ENCODE data around the gene IRF4. TPM values are rescaled to one million over a fixed set of nuclear protein-coding genes. Genes with fewer than 3 reads are reported as not detected.

IRF4 gene
- polyA plus RNA-seq, 12 donors = 0.27 to 6.1 (median 0.60) TPM; not detected in 2

DNA sequence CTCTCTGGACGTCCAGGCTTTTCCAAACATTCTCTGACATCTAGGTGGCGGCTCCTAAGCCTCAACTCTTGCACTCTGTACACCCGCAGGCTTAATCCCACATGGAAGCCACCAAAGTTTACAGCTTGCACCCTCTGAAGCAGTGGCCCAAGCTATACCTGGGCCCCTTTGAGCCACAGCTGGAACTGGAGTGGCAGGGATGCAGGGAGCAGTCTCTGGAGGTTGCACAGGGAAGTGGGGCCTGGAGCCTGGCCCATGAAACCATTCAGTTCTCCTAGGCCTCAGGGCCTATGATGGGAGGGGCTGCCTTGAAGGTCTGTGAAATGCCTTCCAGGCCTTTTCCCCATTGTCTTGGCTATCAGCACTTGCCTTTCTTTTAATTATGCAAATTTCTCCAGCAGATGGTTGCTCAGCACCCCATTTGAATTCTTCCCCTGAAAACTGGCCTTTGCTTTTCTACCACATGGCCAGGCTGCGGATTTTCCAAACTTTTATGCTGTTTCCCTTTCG is 64.9 kb downstream of the IRF4 start:
- no peak for DNase-seq

DNA sequence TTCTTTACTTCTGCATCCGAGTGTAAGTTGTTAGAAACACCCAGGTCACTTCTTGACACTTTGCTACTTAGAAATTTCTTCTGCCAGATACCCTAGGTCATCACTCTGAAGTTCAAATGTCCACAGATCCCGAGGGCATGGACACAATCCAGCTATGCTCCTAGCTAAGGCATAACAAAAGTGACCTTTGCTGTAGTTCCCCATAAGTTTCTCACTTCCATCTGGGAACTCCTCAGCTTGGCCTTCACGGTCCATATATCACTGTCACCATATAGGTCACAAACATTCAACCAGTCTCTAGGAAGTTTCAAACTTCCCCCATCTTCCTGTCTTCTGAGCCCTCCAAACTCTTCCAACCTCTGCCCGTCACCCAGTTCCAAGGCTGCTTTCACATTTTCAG is 65.3 kb downstream of the IRF4 start:
- DNase-seq = no peak

Other genes starting within 250 kb of the IRF4 start
- gene DUSP22, start 99.3 kb upstream of the IRF4 start, polyA plus RNA-seq (ENCODE audit: insufficient read length in 12 of 12) = 10 to 100 TPM in 11 of 12 donors, not detected in 1; 22.7 to 31.5 (median 28.0) TPM

All from muscle of arm (tissue), 12 donors.